HG03460 (cell line): ENCODE results near the gene MGARP.
"Not testable (repeated sequence)": the region's sequence is repeated elsewhere in the genome, so short reads cannot be mapped to it uniquely, and the experiment has no call there.

Experiments
- ATAC-seq: cut with Tn5 transposase; IDR thresholded peaks from one replicate; pipeline ENCODE4 v1.9.1; 2021; ENCODE audit not compliant: unreplicated experiment

MGARP gene

DNA sequence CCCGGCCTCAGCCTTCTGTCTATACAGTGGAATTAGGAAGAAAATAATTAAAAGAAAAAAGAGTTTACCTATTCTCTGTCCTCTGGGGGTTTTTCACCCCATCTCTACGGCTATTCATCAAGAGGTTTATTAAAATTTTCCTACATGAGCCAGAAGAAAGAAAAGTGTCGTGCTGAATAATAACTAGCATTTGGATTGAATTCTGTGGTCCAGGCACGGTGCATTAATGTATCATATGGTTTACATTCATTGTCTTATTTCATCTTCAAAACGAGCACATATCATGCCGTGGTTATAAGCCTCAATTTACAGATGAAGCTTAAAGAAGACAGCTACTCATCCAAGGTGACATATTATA lies 15.9 kb upstream of the MGARP start:
- ATAC-seq = no peak

DNA sequence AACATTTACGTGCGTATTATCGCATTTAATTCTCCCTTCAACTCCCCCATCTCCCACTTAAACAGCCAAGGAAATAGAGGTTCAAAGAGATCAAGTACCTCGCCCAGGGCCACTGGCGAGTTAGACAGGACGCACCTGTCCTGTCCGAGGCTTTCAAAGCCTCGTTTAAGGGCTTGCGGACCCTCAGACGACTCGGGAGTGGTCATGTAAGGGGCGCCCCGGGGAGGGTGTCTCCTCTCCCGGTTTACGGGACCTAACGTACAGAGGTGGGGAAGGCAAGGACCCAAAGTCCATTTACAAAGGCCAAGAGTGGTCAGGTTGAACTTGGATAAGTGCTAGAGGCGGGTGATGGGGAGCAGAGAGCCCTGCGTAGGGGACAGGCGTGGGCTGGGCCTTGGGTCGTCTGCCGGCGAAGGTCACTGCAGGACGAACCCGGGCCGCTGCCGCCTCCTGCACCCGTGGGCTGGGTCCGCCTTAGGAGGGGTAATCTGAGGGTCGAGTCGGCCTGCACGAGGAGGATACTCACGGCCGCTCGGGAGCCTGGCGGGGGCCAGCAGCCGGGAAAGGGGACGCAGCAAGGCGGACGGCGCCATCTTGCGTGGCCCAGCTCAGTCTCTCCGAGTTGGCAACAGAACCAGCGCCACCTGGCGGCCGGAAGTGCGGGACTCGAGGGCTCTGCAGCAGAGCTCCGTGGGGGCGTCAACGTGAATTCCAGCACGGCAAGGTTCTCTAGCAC lies 15.3 kb upstream of the MGARP start:
- ATAC-seq = peak; percentile 90

DNA sequence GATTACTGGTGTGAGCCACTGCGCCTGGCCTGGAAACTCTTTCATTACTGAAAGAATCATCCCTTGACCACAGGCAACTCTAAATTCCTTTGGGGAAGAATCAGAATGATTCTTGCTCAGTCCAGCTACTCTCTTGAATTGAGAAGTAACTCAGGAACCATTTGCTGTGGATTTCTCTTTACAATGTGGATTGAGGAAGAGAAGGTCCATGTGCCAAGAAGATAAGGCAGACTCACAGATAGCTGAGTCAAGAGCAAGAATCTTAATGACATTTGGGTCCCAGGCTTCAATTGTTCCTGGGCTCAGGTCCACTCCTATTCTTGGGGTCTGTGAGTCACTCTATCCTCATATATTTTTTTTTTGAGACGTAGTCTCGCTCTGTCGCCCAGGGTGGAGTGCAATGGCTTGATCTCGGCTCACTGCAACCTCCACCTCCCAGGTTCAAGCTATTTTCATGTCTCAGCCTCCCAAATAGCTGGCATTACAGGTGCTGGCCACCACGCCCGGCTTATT lies 6.2 kb upstream of the MGARP start:
- ATAC-seq = no peak

DNA sequence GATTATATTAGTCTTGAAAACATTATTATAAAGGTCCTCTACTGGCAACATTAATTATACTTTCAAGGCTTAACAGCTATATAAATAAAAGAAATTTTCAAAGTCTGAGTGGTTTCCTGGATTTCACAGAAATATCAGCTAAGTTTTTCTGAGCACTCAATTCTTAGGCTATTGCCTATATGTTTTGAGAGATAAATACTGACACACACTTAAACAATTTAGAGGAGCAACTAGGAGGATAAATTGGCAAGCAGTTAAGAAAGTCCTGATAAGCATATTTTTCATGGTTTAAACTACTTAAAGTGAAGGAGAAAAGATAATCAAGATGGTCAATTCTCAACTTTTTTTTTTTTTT lies 2.7 kb upstream of the MGARP start:
- no peak for ATAC-seq

DNA sequence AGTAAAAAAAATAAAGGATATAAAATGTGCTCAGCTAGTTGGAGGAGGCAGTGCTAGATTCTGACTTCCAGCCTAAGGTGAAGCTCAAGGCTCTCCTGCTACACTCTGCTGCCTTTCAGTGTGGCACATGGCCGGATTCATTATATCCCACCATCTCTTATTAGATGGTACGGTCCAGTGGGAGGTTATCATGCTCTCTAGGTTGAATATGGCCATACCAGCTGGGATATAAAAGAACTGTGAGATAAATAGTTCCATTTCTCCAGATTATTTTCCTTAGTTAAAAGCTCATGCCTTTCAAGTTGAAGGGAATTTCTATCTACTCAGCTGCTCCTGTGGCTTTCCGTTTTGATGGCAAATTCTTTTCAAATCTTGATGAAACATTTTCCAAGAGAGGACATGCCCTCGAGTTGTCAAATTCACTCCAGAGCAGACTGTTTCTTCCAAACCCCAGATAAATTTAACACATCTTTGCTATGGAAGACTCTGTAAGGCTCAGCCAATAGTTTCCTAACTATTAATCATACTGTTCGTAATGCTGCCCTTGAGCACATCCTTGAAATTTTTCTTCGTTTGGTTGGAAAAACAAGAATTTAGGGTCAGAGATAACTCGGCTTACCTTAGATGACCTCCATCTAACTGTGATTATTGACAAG lies 2.2 kb upstream of the MGARP start:
- ATAC-seq = no peak

DNA sequence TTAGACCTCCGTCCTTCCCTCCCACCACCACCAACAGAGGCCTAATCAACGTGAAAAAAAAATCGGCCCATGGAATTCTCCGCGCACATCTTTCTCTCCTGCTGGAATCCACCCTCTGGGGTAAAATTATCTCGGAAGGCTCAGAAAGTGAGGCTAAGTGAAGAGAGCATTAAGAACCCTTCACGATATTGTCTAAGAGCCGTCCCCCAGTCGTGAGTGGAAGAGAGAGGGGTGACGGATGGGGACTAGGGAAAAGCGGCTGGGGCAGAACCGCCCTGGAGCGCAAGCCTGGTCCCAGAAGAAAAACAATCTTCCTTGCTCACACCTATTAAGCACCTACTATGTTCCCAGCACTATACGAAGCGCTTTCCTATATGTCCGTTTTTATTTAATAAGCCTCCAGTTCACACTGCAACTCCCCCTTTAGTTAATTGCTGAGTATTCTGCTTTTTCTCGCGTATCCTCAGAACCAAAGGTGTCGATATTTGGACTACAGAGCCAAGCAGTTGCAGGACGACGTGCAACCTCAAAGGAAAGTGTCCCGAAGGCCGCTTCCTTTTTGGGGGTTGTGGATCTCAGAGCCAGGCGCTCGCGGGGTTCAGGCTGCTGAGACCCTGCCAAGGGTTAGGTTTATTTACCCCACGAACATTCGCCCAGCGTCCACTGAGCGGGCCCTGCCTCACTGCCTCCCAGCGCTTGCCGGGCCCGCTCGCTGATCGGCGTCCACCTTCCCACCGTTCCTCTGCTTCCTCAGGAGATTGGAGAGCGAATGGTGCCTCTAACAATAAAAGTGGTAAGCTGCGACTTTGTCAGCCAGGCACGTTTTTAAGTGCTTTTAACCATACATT lies 889 bp downstream of the MGARP start:
- no peak for ATAC-seq

DNA sequence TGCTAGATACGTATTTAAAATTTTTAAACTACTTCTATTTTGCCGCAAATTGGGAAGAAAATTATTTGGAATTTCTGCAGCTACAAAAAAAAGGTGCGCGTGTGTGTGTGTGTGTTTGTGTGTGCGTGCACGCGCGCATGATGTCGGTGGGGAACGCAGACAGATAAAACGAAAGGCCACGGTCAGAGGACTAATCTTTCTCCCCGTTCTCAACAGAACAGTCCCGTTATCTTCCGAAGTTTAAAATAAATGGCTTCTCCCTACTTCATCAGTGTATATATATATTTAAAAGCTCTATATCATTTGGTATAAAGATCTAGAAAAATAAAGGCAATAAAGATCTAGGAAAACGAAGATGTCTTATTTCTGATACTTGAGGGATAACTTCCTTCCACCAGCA lies 1.5 kb downstream of the MGARP start:
- no peak for ATAC-seq

DNA sequence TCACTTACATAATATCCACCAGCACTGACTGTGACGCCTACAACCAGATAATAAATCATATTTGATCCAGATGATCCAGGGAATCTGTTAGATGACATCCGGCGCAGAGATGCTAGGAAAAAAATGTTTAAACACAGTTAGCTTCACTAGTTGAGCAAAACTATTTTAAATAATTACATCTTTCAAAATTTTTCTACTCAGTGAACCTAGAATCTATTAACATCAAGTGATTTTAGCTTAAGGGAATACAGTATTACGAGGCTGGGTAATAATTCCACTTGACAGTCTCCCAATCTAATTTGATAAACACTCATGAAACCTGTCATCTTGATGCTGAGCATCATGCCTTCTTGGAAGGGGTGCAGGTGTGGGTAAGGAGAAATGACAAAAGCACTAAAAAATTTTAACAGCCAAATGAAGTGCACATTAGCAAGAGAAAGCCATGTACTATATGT lies 4.7 kb downstream of the MGARP start:
- ATAC-seq = no peak

DNA sequence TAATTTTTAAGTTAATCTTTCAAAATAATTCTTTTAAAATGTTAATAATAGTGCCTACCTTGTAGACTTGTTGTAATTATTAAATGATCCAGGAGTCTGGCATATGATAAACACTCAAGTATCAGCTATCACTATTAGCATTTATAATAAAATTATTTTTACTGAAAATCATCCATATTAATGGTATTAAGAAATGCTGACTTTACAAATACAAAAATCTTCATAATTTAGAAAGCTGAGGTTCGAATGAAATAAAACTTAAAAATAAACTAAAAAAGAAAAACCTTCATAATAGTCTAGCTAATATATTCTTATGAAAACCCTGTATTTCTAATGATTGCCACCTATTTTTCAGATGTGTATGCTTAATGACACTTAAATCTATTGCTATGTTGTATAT lies 5.2 kb downstream of the MGARP start:
- ATAC-seq = no peak

DNA sequence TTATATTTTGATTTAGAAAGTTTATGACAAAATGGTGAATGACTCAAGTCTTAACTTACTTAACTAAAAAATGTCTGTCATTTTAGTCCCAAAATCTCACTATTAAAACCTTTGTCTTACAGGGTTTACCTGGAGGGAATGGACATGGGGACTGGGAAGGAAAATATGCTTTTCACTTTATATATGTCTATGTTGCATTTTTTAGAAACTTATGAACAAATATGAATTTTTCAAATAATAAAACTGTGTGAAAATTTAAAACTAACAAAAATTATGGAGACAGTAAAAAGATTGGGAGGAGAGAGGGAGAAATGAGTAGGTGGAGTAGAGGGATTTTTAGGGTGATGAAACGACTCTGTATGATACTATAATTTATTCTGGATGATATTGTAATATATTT lies 6.2 kb downstream of the MGARP start:
- no peak for ATAC-seq

DNA sequence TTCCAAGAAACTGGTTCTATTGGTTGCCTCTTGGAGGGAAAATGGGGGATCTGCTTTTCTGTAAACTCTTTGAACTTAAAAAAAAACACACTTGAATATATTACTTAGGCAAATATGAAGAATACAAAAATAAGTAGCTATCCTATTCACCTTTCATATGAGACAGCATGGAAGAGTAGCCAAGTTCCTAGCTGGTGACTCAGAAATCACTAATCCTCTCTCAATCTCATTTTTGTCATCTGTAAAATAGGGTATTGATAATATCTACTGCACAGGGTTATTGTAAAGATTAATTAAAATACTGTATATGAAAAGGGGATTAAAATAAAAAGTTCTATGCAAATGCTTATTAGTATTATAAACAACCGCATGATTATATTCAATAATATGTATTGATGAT lies 12.7 kb downstream of the MGARP start:
- ATAC-seq = no peak

DNA sequence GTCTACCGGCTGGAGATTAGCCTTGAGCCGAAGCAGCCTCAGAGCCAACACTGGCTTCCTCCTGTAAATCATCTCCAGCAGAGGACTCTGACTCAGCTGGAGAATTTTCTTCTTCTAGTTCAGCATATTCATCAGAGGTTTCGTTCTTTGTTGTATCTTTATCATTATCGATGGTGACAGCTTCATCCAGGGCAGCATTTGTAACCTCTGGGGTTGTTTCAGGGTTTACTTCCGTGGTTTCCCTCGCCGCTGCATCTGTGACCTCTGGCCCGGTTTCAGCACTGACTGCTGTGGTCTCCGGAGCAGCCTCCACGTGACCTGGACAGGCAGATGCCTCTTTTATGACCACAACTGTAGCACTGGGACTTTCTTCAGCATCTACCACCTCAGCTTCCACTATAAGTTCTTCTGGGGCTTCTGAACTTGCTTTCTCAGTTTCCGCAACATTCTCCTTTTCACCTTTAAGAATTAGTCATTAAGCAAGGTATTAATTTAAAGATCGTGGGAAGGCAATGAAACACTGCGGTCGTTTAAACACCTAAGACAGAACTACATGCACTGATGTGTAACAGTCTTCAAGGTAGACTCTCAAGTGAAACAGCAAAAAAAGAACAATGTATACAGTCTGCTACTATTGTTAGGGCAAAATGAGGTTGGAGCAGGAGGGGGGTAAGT lies 13.3 kb downstream of the MGARP start:
- peak; percentile 94 for ATAC-seq

DNA sequence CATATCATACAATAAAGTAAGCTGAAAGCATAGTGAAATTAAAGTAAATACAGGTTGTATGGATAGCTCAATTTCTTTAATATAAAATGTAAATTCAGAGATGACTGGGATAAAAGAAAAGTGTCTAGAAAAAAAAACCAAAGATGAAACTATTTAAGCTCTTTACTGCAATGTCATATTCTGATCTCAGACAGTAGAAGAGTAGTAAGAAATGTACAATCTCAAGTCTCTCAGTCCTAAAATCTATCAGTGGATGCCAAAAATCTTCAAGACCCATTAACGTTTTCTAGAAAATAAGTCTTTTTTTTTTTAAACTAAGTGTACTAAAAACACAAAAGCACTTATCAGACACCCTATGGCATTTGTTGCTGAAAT lies 13.8 kb downstream of the MGARP start:
- ATAC-seq = no peak

DNA sequence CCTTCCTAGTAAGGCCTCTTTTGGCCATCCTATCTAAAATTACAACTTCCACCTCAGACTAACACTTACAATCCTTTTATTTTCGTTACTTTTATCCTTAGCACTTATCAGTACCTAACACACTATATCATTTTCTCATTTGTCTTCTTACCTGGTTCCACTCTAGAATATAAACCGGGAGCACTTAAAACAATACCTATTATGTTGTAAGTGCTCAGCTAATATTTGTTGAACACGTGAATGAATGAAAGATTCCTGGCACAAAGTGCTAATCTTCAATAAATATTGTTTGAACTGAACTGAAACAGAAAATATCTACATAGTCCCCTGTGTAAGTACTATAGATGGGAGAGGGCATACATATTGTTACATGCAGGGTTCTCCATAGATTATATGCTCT lies 14.4 kb downstream of the MGARP start:
- ATAC-seq = no peak

DNA sequence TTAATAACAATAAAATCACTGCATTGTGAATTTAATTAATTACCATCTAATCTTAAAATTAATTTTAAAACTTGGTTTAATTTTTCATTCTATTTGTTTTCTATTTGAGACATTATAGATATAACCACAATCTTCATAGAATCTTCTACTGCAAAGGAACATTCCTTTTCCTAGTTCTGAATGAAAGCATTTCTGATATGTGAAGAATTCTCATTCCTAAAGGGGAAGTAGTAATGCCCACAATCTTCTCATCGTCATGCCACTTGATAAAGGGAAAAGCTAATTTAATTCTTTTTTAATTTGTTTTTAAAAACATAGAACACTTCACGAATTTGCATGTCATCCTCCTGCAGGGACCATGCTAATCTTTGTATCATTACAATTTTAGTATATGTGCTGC lies 23.7 kb downstream of the MGARP start:
- no peak for ATAC-seq

DNA sequence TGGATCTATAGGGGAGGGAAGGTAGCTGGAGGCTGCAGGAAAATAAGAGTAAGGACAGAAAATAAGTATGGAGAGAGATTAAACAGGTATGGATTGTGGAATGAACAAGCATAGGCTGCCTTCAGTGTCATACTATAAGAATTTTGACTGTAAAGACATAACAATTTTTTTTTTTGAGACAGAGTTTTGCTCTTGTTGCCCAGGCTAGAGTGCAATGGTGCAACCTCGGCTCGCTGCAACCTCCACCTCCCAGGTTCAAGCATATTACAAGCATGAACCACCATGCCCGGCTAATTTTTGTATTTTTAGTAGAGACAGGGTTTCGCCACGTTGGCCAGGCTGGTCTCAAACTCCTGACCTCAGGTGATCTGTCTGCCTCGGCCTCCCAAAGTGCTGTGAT lies 24.4 kb downstream of the MGARP start:
- ATAC-seq = not testable (repeated sequence)

DNA sequence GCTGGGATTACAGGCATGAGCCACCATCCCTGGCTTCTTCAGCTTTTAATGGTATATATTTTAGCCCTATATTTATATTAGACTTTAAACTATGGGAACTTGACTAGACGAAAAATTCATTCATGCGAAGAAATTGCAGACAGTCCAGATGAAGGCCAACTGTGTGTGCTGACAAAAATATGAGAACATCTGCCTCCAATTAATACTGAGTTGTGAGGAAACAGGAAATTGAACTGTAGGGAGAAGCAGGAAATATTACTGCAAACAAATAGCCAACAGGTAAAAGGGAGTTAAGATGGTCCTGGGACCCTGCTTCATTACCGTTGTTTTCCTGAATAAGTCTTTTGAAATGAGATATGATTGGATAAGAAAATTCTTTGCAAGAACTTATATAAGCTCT lies 26.3 kb downstream of the MGARP start:
- no peak for ATAC-seq

DNA sequence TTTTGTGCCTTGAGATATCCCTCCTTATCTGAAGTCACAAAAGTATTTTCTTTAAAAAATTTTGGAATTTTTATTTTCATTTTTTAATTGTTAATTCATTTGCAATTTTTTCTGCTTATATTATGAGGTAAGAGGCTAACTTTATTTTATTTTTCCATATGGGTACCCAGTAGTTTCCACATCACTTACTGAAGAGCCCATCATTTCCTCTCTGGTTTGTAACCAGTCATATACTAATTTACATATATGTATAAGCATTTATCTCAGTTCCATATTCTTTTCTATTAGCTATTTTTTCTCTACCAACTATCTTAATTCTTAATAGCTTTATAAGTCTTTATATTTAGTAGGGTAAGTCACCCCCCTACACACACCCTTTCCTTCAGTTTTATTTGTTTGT lies 27.0 kb downstream of the MGARP start:
- no peak for ATAC-seq

DNA sequence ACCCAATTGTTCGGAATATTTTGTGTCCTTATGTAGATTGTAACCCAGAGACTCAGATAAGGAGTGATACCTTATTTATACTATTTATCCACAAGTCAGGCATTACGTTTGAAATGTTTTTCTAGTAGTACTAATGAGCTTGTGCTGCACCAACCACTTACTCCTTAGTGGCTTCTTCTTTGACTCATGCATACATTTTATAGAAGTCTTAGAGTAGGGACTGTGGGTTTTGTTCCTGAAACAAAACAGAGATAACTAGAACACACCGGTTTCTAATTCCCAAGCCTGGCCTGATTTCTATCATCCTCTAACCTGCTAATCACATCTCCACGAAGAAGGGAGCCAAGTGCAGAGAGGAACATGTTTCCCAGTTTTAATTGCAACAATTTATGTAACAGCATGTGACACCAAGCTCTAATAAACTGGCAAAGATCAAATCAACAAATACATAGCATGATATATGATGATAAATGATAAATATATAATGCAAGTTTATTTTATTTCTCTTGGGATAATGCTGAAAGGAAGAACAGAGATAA lies 32.3 kb downstream of the MGARP start:
- no peak for ATAC-seq

DNA sequence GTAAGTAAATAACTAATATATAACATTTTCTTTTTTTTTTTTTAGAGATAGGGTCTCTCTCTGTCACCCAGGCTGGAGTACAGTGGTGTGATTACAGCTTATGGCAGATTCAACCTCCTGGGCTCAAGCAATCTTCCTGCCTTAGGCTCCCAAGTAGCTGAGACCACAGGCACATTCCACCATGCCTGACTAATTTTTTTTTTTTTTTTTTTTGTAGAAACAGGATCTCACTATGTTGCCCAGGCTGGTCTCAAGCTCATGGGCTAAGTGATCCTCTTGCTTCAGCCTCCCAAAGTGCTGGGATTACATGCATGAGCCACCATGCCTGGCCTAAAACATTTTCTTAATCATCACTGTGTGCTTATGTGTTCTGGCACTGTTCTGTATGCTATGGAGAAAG lies 32.8 kb downstream of the MGARP start:
- ATAC-seq = no peak

DNA sequence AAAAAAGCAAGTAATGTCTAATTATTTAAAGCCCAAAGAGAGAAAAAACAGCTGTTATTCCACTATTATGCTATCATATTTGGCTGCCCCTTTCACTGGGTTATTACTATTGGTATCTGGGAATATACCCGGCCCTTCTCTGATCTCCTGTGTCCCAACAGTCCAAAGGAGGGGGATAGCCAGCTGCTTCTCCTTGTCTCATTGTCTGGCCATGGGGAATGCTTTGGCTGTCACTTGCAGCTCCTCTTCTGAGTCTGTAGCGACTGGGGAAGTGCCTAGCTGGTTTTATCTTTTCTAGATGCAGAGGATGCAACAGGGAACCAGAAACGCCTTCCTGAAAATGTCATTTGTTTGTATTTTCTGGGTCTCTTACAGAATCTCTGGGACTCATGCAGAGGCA lies 33.9 kb downstream of the MGARP start:
- no peak for ATAC-seq
